HG02759 (cell line): ENCODE data around the gene SLC15A2.

Source experiments
- ATAC-seq: cut with Tn5 transposase; IDR thresholded peaks from one replicate; pipeline ENCODE4 v1.9.1; 2021; ENCODE audit warnings: mild to moderate bottlenecking, moderate library complexity; ENCODE audit not compliant: unreplicated experiment

Gene SLC15A2

GRCh38 chr3:121979734-121980449 lies 85.7 kb downstream of the SLC15A2 start:
- ATAC-seq: peak; percentile 67

DNA sequence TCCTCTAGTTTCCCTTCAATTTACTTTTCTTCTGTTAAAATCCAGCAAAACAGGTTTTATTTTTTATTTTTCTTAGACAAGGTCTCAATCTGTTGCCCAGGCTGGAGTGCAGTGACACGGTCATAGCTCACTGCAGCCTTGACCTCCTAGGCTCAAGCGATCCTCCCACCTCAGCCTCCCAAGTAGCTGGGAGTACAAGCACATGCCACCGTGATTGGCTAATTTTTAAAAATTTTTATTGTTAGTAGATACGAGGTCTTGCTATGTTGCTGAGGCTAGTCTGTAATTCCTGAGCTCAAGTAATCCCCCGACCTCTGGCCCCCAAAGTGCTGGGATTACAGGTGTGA lies 86.2 kb downstream of the SLC15A2 start:
- peak; percentile 33 for ATAC-seq

- no peak for ATAC-seq
Measured at GRCh38 chr3:121981473-121981872, 87.3 kb downstream of the SLC15A2 start.

DNA sequence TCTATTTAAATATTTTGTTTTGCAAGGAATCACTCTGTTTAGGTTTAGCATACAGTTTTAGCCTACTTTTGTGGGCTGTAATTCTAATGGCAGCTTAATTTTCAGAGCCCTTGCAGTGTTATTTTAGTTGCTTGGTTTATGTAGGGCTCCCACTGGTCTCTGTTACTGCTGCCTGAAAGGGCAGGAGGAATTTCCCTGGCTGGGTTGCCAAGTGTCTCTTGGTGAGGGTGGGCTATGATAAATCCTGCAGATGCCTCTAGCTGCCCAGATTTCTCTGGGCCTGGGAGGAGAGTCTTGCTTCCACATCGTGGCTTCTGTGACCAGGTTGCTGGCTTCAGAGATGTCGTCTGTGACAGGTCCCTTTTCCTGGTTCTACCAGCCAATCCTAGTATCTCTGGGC lies 91.6 kb downstream of the SLC15A2 start:
- ATAC-seq: no peak

- ATAC-seq: no peak
Measured at GRCh38 chr3:121988146-121988545, 93.9 kb downstream of the SLC15A2 start.

GRCh38 chr3:121989943-121990342 lies 95.7 kb downstream of the SLC15A2 start:
- no peak for ATAC-seq

GRCh38 chr3:121992601-121993560 lies 98.7 kb downstream of the SLC15A2 start:
- peak; percentile 76 for ATAC-seq
